AG10803 (cell line): Measurements from ENCODE around the gene FAM131C.

Source experiments
- DNase-seq: peaks from one replicate; pipeline ENCODE4 v3.0.0; 2010; ENCODE audit warnings: low read depth
- H3K4me3 ChIP-seq: 2 replicates; pipeline ENCODE4 v1.5.1; 2011; ENCODE audit warnings: mild to moderate bottlenecking, low read length, control low read depth
- TF ChIP-seq, protein P1 (sequence below): conservative IDR thresholded peaks from 2 replicates; pipeline ENCODE4 v1.5.1; 2011; ENCODE audit warnings: mild to moderate bottlenecking, low read length, control low read depth, inconsistent platforms

Gene FAM131C

DNA sequence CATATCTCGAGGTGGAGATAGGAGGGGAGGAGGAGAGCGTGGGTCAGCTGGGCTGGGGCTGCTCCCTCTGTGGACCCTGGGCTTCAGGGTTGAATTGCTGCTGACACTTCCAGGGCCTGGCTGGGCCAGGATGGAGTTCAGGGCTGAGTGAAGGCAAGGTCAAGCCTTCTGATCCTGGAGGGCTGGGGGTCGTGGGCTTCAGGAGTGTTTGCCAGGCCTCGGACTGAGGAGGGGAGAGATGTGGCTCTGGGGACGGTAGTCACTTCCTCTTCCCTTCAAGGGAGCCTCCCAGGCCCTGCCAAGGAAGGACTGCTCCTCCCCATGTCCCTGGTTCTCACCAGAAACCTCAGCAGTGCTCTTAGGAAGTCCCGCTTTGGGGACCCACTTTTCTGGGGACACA lies 12.1 kb upstream of the FAM131C start:
- TF ChIP-seq, protein P1, sequence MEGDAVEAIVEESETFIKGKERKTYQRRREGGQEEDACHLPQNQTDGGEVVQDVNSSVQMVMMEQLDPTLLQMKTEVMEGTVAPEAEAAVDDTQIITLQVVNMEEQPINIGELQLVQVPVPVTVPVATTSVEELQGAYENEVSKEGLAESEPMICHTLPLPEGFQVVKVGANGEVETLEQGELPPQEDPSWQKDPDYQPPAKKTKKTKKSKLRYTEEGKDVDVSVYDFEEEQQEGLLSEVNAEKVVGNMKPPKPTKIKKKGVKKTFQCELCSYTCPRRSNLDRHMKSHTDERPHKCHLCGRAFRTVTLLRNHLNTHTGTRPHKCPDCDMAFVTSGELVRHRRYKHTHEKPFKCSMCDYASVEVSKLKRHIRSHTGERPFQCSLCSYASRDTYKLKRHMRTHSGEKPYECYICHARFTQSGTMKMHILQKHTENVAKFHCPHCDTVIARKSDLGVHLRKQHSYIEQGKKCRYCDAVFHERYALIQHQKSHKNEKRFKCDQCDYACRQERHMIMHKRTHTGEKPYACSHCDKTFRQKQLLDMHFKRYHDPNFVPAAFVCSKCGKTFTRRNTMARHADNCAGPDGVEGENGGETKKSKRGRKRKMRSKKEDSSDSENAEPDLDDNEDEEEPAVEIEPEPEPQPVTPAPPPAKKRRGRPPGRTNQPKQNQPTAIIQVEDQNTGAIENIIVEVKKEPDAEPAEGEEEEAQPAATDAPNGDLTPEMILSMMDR, result no peak
- DNase-seq, result no peak
- H3K4me3 ChIP-seq, result no peak overlapping the region

DNA sequence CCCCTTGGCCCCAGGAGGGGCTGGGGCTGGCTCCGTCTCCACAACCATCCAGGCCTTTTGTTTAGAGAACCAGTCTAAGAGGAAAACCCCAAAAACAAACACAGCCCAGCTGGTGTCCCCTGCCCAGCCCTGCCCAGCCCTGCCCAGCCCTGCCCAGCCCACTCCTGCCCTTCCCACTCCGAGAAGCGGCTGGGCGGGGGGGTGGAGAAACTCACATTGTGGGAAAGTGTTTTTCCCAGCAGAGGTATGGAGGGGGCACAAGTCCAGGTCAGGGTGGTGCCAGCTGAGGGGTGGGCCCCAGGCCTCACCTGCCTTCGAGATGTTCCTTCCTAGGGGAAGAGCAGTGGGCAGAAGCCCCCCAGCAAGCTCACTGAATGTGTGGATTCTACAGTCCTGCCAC lies 10.0 kb upstream of the FAM131C start:
- TF ChIP-seq, protein P1, result no peak
- no peak for DNase-seq
- no peak overlapping the region for H3K4me3 ChIP-seq

DNA sequence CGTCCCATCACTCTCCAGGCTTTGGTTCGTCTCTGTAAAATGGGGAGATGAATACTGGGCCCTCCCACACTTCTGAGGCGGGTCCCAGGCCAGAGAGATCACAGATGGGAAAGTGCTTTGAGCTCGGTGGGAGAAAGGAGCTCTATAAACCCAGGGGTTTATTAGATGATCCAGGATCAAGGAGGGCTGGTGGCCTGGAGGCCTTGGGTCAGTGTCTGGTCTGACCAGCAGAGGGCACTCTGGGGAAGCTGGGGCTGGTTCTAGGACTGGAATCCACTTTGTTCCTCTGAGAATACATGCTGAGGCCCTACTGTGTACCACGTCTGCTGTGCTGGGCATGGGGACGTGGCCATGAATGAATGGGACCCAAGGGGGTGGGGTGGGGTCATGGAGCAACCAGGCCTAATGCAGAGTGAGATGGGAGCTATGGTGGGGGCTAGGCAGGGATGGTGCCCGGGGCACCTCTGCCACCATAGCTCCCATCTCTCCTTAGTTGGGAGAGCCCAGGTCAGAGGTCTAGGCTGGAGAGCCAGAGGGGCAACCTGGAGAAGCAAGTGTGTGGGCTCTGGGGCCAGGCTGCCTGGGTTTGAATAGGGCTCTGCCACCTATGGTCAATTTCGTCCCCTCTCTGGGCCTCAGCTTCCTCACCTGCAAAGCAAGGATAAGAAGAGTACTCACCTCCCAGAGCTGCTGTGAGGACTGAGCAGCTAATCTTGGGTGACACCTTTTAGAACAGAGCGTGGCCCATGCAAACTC lies 9.0 kb upstream of the FAM131C start:
- TF ChIP-seq, protein P1, result peak; percentile 96
- no peak overlapping the region for H3K4me3 ChIP-seq
- peak; percentile 49 for DNase-seq

DNA sequence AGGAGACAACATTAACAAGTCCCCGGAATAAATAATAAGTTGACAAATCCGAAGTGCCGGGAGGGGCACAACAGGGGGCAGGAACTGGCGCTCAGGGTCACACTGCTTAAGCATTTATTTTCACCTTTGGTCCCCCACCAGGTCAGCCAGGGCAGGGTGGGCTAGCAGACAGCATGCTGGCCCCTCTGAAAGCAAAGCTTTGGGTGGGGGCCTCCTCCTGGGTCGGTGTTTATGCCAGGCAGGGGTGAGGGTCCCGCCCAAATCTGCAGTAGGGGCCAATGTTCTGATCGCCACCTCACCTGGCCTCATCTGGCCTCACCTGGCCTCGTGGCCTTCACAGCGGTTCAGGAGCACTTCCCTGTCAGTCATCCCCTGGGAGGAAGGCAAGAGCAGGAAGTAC lies 8.2 kb upstream of the FAM131C start:
- H3K4me3 ChIP-seq, result no peak overlapping the region
- TF ChIP-seq, protein P1, result no peak
- no peak for DNase-seq

DNA sequence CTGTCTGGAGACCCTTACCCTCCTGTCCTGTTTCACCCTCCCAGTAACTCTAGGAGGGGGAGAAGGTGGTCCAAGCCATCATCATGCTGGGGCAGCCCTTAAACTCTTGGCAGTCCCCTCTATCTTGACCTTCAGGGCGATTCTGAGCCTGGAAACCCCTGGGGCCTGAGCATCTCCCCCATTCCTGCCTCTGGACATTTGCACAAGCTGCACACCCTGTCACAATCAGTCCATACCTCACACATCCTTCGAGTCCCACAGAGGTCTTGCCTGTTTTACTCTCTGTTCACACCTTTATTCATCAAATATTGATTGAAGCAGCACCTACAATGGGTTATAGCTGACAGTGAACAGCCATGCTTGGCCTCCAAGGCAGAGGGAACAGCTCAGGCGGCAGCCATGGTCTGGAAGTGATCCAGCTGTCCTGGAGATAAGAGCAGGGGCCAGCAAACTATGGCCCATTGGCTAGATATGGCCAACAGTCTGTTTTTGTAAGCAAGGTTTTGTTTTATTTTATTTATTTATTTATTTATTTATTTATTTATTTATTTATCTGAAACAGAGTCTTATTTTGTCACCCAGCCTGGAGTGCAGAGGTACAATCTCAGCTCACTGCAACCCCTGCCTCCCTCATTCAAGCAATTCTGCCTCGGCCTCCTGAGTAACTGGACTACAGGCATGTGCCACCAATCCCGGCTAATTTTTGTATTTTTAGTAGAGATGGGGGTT lies 7.1 kb upstream of the FAM131C start:
- TF ChIP-seq, protein P1, result no peak
- no peak overlapping the region for H3K4me3 ChIP-seq
- DNase-seq, result no peak

DNA sequence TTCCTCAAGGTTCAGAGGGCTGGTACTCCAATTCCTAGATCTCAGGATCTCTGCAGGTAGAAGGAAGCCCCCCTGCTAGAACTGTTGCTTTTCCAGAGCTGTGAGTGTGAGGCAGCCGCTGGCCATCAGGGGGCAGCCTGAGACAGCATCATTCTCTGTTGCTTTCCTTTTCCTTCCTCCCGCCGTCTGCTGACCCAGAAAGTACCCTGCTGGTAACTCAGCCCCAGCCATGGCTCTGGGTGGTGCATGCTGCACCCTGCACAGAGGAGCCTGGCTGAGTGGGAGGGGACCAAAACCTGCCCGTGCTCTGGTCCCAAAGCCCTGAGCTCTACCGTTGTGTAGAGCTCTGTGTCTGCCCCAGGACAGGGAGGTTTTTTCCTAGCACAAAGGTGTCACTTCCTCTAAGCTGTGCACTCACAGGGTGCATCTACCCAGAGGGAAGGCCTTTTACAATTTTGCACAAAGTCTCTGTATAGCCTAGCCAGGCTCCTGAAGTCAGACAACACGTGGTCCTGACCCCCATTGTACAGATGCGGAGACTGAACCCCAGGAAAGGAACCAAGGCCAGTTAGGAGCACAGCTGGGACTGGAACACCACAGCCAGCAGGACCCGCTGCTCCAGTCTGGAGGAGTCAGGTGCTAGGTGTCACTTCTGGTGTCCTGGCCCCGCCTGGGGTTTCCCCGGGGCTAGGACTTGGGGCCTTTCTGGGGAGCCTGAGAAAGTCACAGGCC lies 5.6 kb upstream of the FAM131C start:
- H3K4me3 ChIP-seq, result no peak overlapping the region
- DNase-seq, result peak; percentile 59
- TF ChIP-seq, protein P1, result peak; percentile 94
